Fibroblast of the aortic adventitia (primary cell): ENCODE data around the gene ENPP1. TPM values are rescaled to one million over a fixed set of nuclear protein-coding genes. Genes with fewer than 3 reads are reported as not detected.

Experiments used
- DNase-seq: peaks from one replicate; pipeline ENCODE4 v3.0.0-alpha.2; 2010; ENCODE audit warnings: low read depth
- H3K4me3 ChIP-seq: 2 replicates; pipeline ENCODE4 v1.5.1; 2011; ENCODE audit warnings: low read depth, mild to moderate bottlenecking, control low read depth, low read length, moderate library complexity
- total RNA-seq: library from RNA; depleted of rRNA; stranded (reverse); fragments of >200 nt; gene quantifications from 2 replicates; pipeline ENCODE4 v1.2.3, GENCODE V29; 2012; ENCODE audit warnings: low replicate concordance
- TF ChIP-seq, protein P1 (sequence below): IDR thresholded peaks from 2 replicates; pipeline ENCODE4 v1.5.1; 2011; ENCODE audit warnings: mild to moderate bottlenecking, low read length, control low read depth, inconsistent platforms; ENCODE audit not compliant: insufficient read depth

ENPP1 gene
- total RNA-seq, 1 donor = 7.4 TPM

- no peak for DNase-seq
- H3K4me3 ChIP-seq = no peak overlapping the region
- TF ChIP-seq, protein P1, sequence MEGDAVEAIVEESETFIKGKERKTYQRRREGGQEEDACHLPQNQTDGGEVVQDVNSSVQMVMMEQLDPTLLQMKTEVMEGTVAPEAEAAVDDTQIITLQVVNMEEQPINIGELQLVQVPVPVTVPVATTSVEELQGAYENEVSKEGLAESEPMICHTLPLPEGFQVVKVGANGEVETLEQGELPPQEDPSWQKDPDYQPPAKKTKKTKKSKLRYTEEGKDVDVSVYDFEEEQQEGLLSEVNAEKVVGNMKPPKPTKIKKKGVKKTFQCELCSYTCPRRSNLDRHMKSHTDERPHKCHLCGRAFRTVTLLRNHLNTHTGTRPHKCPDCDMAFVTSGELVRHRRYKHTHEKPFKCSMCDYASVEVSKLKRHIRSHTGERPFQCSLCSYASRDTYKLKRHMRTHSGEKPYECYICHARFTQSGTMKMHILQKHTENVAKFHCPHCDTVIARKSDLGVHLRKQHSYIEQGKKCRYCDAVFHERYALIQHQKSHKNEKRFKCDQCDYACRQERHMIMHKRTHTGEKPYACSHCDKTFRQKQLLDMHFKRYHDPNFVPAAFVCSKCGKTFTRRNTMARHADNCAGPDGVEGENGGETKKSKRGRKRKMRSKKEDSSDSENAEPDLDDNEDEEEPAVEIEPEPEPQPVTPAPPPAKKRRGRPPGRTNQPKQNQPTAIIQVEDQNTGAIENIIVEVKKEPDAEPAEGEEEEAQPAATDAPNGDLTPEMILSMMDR = no peak
These were observed 38.3 kb downstream of the ENPP1 start for GRCh38 chr6:131846023-131846663.

GRCh38 chr6:131846905-131847304 lies 39.1 kb downstream of the ENPP1 start:
- DNase-seq = no peak
- no peak overlapping the region for H3K4me3 ChIP-seq
- TF ChIP-seq, protein P1 = no peak

GRCh38 chr6:131849799-131850198 lies 42.0 kb downstream of the ENPP1 start:
- TF ChIP-seq, protein P1 = no peak
- DNase-seq = no peak
- H3K4me3 ChIP-seq = no peak overlapping the region

GRCh38 chr6:131851049-131851769 lies 43.4 kb downstream of the ENPP1 start:
- no peak overlapping the region for H3K4me3 ChIP-seq
- TF ChIP-seq, protein P1 = no peak
- no peak for DNase-seq

DNA sequence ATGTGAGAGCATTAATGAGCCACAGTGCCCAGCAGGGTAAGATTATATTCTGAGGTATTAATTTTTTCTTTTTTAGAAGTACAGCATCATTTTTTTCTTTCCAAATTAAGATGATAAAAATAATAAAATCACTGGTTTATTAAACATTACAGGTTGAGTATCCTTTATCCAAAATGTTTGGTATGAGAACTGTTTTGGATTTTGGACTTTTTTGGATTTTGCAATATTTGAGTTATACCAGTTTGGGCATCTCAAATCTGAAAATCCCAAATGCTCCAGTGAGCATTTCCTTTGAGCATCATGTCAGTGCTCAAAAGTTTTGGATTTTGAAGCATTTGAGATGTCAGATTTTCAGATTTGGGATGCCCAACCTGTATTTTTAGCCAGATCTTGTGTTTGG lies 44.4 kb downstream of the ENPP1 start:
- DNase-seq = no peak
- TF ChIP-seq, protein P1 = no peak
- H3K4me3 ChIP-seq = no peak overlapping the region

DNA sequence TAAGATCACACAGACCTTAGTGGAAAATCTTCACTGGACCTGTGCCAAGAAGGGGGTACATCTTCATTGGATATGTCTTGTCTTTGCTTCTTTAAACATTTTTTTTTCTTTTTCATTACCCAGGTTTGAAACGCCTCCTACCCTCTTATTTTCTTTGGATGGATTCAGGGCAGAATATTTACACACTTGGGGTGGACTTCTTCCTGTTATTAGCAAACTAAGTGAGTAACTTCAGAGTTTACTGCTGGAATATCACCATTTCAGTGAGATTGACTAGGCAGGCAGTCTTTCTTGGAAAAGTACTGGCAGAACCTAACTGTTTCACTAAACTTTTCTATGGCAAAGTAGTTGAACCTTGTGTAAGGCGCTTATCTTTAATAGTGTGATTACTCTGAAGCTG lies 47.0 kb downstream of the ENPP1 start:
- TF ChIP-seq, protein P1 = no peak
- no peak for DNase-seq
- H3K4me3 ChIP-seq = no peak overlapping the region
